ENCODE measurements around the gene PRRT4.

The PRRT4 gene

GRCh38 chr7:128381161-128381821 lies 19.8 kb upstream of the PRRT4 start:
- Mint-ChIP-seq H3K9me3 (no peaks in the 10 kb centered on the region), H3K27ac (peak overlapping the region in 2 of 3 experiments; percentile 45 to 65), H3K4me1 (peaks cover 33% of the 10 kb centered on the region), H3K36me3 (ENCODE audit: low read depth) (no peaks in the 10 kb centered on the region), H3K4me3 (no peak overlapping the region), H3K27me3 (ENCODE audit: low read depth) (peaks cover 6% of the 10 kb centered on the region)
- peak; percentile 41 to 51 (median 46) for TF ChIP-seq CTCF (IDR thresholded peaks at IDR 0.05; ENCODE audit: unreplicated experiment in 3 of 3)

GRCh38 chr7:128380483-128381106 lies 19.1 kb upstream of the PRRT4 start:
- Mint-ChIP-seq H3K9me3 (no peaks in the 10 kb centered on the region), H3K4me3 (no peak overlapping the region), H3K4me1 (peaks cover 33% of the 10 kb centered on the region), H3K36me3 (ENCODE audit: low read depth) (no peaks in the 10 kb centered on the region), H3K27me3 (ENCODE audit: low read depth) (peaks cover 4% of the 10 kb centered on the region), H3K27ac (peak overlapping the region in 2 of 3 experiments; percentile 45 to 65)
- no peak for TF ChIP-seq CTCF (IDR thresholded peaks at IDR 0.05; ENCODE audit: unreplicated experiment in 3 of 3)

- Mint-ChIP-seq H3K27me3 (ENCODE audit: low read depth) (peaks cover 3% of the 10 kb centered on the region), H3K36me3 (ENCODE audit: low read depth) (no peaks in the 10 kb centered on the region), H3K27ac (peak overlapping the region; percentile 52 to 61 (median 54)), H3K4me1 (peaks cover 33% of the 10 kb centered on the region), H3K9me3 (no peaks in the 10 kb centered on the region), H3K4me3 (peak overlapping the region in 2 of 3 experiments; percentile 2 to 8)
- no peak for TF ChIP-seq CTCF (IDR thresholded peaks at IDR 0.05; ENCODE audit: unreplicated experiment in 3 of 3)
Measured at GRCh38 chr7:128379900-128380479, 18.5 kb upstream of the PRRT4 start.

GRCh38 chr7:128378637-128379036 lies 17.1 kb upstream of the PRRT4 start:
- H3K9me3 Mint-ChIP-seq: peaks cover 3% of the 10 kb centered on the region

GRCh38 chr7:128376077-128376476 lies 14.6 kb upstream of the PRRT4 start:
- Mint-ChIP-seq H3K4me1 (peaks cover 17% of the 10 kb centered on the region), H3K27me3 (ENCODE audit: low read depth) (peaks cover 3% of the 10 kb centered on the region), H3K36me3 (ENCODE audit: low read depth) (no peaks in the 10 kb centered on the region), H3K9me3 (peaks cover 3% of the 10 kb centered on the region), H3K27ac (no peak overlapping the region), H3K4me3 (no peak overlapping the region)
- no peak for TF ChIP-seq CTCF (IDR thresholded peaks at IDR 0.05; ENCODE audit: unreplicated experiment in 3 of 3)

More at GRCh38 chr7:128378637-128379036, 17.1 kb upstream of the PRRT4 start:
- TF ChIP-seq CTCF (IDR thresholded peaks at IDR 0.05; ENCODE audit: unreplicated experiment in 3 of 3): no peak
- Mint-ChIP-seq H3K36me3 (ENCODE audit: low read depth) (no peaks in the 10 kb centered on the region), H3K27me3 (ENCODE audit: low read depth) (peaks cover 3% of the 10 kb centered on the region), H3K27ac (peak overlapping the region in 2 of 3 experiments; percentile 32 to 55), H3K4me3 (no peak overlapping the region), H3K4me1 (peaks cover 32% of the 10 kb centered on the region)
